HCT116 (cell line): Measurements from ENCODE around the gene CCL8. TPM values are rescaled to one million over a fixed set of nuclear protein-coding genes. Genes with fewer than 3 reads are reported as not detected.

Experiments
- ATAC-seq: fragments of 200-7000 bp; cut with Tn5 transposase; 2 replicates; pipeline ENCODE4 v1.9.1; 2020; ENCODE audit warnings: mild to moderate bottlenecking, moderate library complexity
- BruUV-seq: library from RNA; stranded (reverse); fragments of 400-500 nt; replicated peaks from 2 replicates; lab custom pipeline; 2021; lab: Mats Ljungman, UMichigan
- CTCF ChIA-PET: fragments of 300-600 bp; sonication (Branson Sonifier 250); formaldehyde crosslinking; loops from one replicate; lab custom pipeline; 2021; ENCODE audit warnings: antibody characterized with exemption; lab: Charles Lee
- POLR2A ChIA-PET: fragments of 300-600, 350-600 bp; sonication (Branson Sonifier 250); formaldehyde crosslinking; loops from one replicate; lab custom pipeline; 2021; ENCODE audit warnings: antibody characterized with exemption; lab: Charles Lee
- RAD21 ChIA-PET, 2 experiments: fragments of 300-600 bp; sonication (Branson Sonifier 250); formaldehyde crosslinking; loops; one replicate each; lab custom pipeline; 2023; ENCODE audit warnings: low total read pairs in 2 of 2; ENCODE audit not compliant: uncharacterized antibody in 2 of 2, unreplicated experiment in 2 of 2, low non-redundant PET in 1 of 2; lab: Charles Lee
- DNase-seq: peaks from one replicate; pipeline ENCODE4 v3.0.0-alpha.2; 2010; ENCODE audit warnings: low read depth, low spot score
- H2AFZ ChIP-seq: fragments of 200-600 bp; shearing (Covaris generic), sonication (generic); 2 replicates; pipeline ENCODE4 v1.6.1; 2017; ENCODE audit warnings: low read depth, mixed run types, mixed read lengths, antibody characterized with exemption, low read length; ENCODE audit not compliant: poor library complexity, severe bottlenecking
- H3K27ac ChIP-seq: 2 replicates; pipeline ENCODE4 v1.5.1; 2012; ENCODE audit warnings: low read depth, low read length
- H3K27me3 ChIP-seq: fragments of 200-600 bp; sonication (generic); 2 replicates; pipeline ENCODE4 v1.6.1; 2016; ENCODE audit warnings: mixed run types, low read length, mixed read lengths; ENCODE audit not compliant: insufficient read depth
- H3K36me3 ChIP-seq, 2 experiments: fragments of 200-500 bp in 1 of 2; fragments of 200-600 bp in 1 of 2; sonication (Bioruptor generic) in 1 of 2; sonication (generic) in 1 of 2; 2 replicates each; pipeline versions ENCODE4 v1.5.1 to v1.6.1; 2014 to 2016; ENCODE audit warnings: low read length in 2 of 2, inconsistent platforms in 1 of 2, mixed read lengths in 1 of 2, mixed run types in 1 of 2; ENCODE audit not compliant: insufficient read depth in 2 of 2, control insufficient read depth in 1 of 2
- H3K4me1 ChIP-seq, 2 experiments: fragments of 200-600 bp in 1 of 2; sonication (generic) in 1 of 2; 2 replicates each; pipeline versions ENCODE4 v1.5.1 to v1.6.1; 2012 to 2017; ENCODE audit warnings: low read length in 2 of 2, inconsistent platforms in 1 of 2, mild to moderate bottlenecking in 1 of 2, mixed read lengths in 1 of 2, mixed run types in 1 of 2, moderate library complexity in 1 of 2; ENCODE audit not compliant: insufficient read depth in 2 of 2, control insufficient read depth in 1 of 2
- H3K4me2 ChIP-seq: fragments of 200-600 bp; sonication (generic); 2 replicates; pipeline ENCODE4 v1.6.1; 2017; ENCODE audit warnings: mixed run types, low read length, mixed read lengths
- H3K4me3 ChIP-seq, 2 experiments: fragments of 200-600 bp in 1 of 2; sonication (generic) in 1 of 2; replicated peaks in 1 of 2; 2 replicates each; pipeline ENCODE4 v1.5.1; 2011 to 2016; ENCODE audit warnings: low read length in 2 of 2, control low read depth in 1 of 2, low read depth in 1 of 2, mild to moderate bottlenecking in 1 of 2, mixed read lengths in 1 of 2, mixed run types in 1 of 2
- H3K79me2 ChIP-seq: fragments of 200-600 bp; sonication (generic); 2 replicates; pipeline ENCODE4 v1.6.1; 2017; ENCODE audit warnings: mild to moderate bottlenecking, mixed run types, low read length, moderate library complexity, mixed read lengths; ENCODE audit not compliant: insufficient read depth
- H3K9ac ChIP-seq: fragments of 200-600 bp; sonication (generic); 2 replicates; pipeline ENCODE4 v1.6.1; 2016; ENCODE audit warnings: low read length, mixed read lengths
- H3K9me2 ChIP-seq: fragments of 200-600 bp; sonication (generic), shearing (Covaris generic); 2 replicates; pipeline ENCODE4 v1.6.1; 2017; ENCODE audit warnings: mixed run types, mild to moderate bottlenecking, moderate library complexity; ENCODE audit not compliant: insufficient read depth
- H3K9me3 ChIP-seq, 2 experiments: fragments of 200-500 bp in 1 of 2; fragments of 200-600 bp in 1 of 2; sonication (Bioruptor generic) in 1 of 2; sonication (generic) in 1 of 2; 2 replicates each; pipeline ENCODE4 v1.6.1; 2014 to 2017; ENCODE audit warnings: low read length in 2 of 2, mixed read lengths in 2 of 2, inconsistent platforms in 1 of 2, low read depth in 1 of 2, mild to moderate bottlenecking in 1 of 2, mixed run types in 1 of 2, moderate library complexity in 1 of 2; ENCODE audit not compliant: control insufficient read depth in 1 of 2, insufficient read depth in 1 of 2
- H4K20me1 ChIP-seq: fragments of 200-600 bp; sonication (generic), shearing (Covaris generic); 2 replicates; pipeline ENCODE4 v1.6.1; 2017; ENCODE audit warnings: mixed run types, mild to moderate bottlenecking, moderate library complexity; ENCODE audit not compliant: insufficient read depth
- CBX3 ChIP-seq: IDR thresholded peaks from 2 replicates; pipeline ENCODE4 v1.6.1; 2012; ENCODE audit warnings: low read depth
- CEBPB ChIP-seq: IDR thresholded peaks from 2 replicates; pipeline ENCODE4 v1.6.1; 2012; ENCODE audit warnings: low read depth
- EGR1 ChIP-seq: IDR thresholded peaks from 2 replicates; pipeline ENCODE4 v1.6.1; 2012; ENCODE audit warnings: low read depth
- ELF1 ChIP-seq: IDR thresholded peaks from 2 replicates; pipeline ENCODE4 v1.6.1; 2012; ENCODE audit warnings: low read depth, borderline replicate concordance
- EZH2 ChIP-seq: fragments of 200-600 bp; sonication (generic); IDR thresholded peaks from 2 replicates; pipeline ENCODE4 v1.6.1; 2017; ENCODE audit warnings: antibody characterized with exemption, mixed run types
- EZH2phosphoT487 ChIP-seq: fragments of 200-600 bp; IDR thresholded peaks from 2 replicates; pipeline ENCODE4 v1.6.1; 2018; ENCODE audit warnings: antibody characterized with exemption, borderline replicate concordance
- MAX ChIP-seq: IDR thresholded peaks from 2 replicates; pipeline ENCODE4 v1.6.1; 2012
- POLR2A ChIP-seq: IDR thresholded peaks from 2 replicates; pipeline ENCODE4 v1.7.0; 2011; ENCODE audit warnings: borderline replicate concordance; ENCODE audit not compliant: insufficient read depth, insufficient read length; ENCODE audit errors: extremely low read depth
- POLR2AphosphoS5 ChIP-seq: IDR thresholded peaks from 2 replicates; pipeline ENCODE4 v1.6.1; 2011; ENCODE audit warnings: mild to moderate bottlenecking, low read depth, low read length, moderate library complexity
- RAD21 ChIP-seq: IDR thresholded peaks from 2 replicates; pipeline ENCODE4 v1.6.1; 2012; ENCODE audit warnings: low read depth, mild to moderate bottlenecking
- YY1 ChIP-seq: IDR thresholded peaks from 2 replicates; pipeline ENCODE4 v1.6.1; 2011; ENCODE audit warnings: low read length, low read depth, moderate library complexity, mild to moderate bottlenecking; ENCODE audit not compliant: insufficient replicate concordance; ENCODE audit errors: extremely low read depth
- ZBTB33 ChIP-seq: IDR thresholded peaks from 2 replicates; pipeline ENCODE4 v1.6.1; 2011; ENCODE audit warnings: mild to moderate bottlenecking, low read length, moderate library complexity; ENCODE audit not compliant: insufficient replicate concordance; ENCODE audit errors: extremely low read depth
- intact Hi-C: fragments of 100-400 bp; cut with micrococcal nuclease; formaldehyde crosslinking; loops from 2 replicates; pipeline ENCODE4 v1.10.0; 2022
- total RNA-seq: library from RNA; stranded (reverse); gene quantifications from one replicate; pipeline ENCODE4 v1.2.1, GENCODE V29; 2021; ENCODE audit not compliant: unreplicated experiment
- TF ChIP-seq, protein P1 (sequence below), 3 experiments: fragments of 200-600 bp in 1 of 3; sonication (generic) in 1 of 3; IDR thresholded peaks in 2 of 3; conservative IDR thresholded peaks in 1 of 3; 2 replicates each; pipeline ENCODE4 v1.5.1; 2012 to 2017; ENCODE audit warnings: low read depth in 2 of 3, low read length in 2 of 3, antibody characterized with exemption in 1 of 3, borderline replicate concordance in 1 of 3, control low read depth in 1 of 3, mild to moderate bottlenecking in 1 of 3, mixed read lengths in 1 of 3, mixed run types in 1 of 3, moderate library complexity in 1 of 3; ENCODE audit not compliant: insufficient read depth in 1 of 3
- TF ChIP-seq, protein P2 (sequence below): IDR thresholded peaks from 2 replicates; pipeline ENCODE4 v1.6.1; 2012; ENCODE audit warnings: low read depth

CCL8 gene
- total RNA-seq, 1 experiment from 2014 or later: not detected

DNA sequence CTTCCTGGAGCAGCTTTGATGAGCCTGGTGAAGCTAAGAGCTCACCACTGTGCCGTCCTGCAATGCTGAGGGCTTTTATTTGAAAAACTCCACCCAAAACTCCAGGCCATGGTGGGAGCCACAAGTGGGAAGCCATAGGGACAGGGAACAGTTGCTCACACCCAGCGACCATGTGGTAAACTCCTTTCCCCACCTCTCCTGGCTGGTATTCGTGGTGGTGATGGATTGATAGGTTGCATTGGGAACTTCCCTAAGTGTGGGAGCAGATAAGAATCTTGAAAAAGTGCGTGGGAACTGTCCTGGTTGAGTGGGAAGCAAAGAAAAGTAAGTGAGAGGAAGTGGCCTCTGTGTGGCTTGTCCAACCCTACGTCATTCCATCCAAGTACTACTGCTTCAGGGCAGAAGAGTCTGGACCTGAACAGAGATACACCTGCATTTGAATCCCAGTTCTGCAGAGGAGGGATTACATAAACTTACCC, 44.0 kb downstream of the CCL8 start, which contains the start of gene CCL1:
TSS of gene CCL1 (minus strand) at position 51 of the 479 bp plus-strand sequence. CDS start 72 bp downstream, outside the sequence.
- no TSS peak for BruUV-seq
- Histone ChIP-seq H3K4me3 (no peak within 1 kb of the TSS), H3K9ac (no peak within 1 kb of the TSS), H3K4me2 (no peak within 1 kb of the TSS), H3K27ac (no peak within 1 kb of the TSS), H3K36me3 (no peaks in the 10 kb centered on the region), H3K9me2 (no peaks in the 10 kb centered on the region), H4K20me1 (no peaks in the 10 kb centered on the region), H3K9me3 (no peaks in the 10 kb centered on the region), H3K27me3 (peaks cover 14% of the 10 kb centered on the region; the same call in 1 of the 2 replicates), H3K4me1 (no peaks in the 10 kb centered on the region), H2AFZ (no peak within 1 kb of the TSS), H3K79me2 (no peaks in the 10 kb centered on the region)
- ChIA-PET CTCF (no interaction called here), RAD21 (no interaction called here), POLR2A (no interaction called here)
- no peak for DNase-seq
- no peak for ATAC-seq
- intact Hi-C loops: no loop called here
- TF ChIP-seq POLR2A (no peak), POLR2AphosphoS5 (no peak), MAX (no peak), EZH2phosphoT487 (no peak), CBX3 (no peak), EZH2 (no peak), ELF1 (no peak), EGR1 (no peak), RAD21 (no peak), YY1 (no peak), ZBTB33 (no peak), CEBPB (no peak)
- TF ChIP-seq, protein P1, sequence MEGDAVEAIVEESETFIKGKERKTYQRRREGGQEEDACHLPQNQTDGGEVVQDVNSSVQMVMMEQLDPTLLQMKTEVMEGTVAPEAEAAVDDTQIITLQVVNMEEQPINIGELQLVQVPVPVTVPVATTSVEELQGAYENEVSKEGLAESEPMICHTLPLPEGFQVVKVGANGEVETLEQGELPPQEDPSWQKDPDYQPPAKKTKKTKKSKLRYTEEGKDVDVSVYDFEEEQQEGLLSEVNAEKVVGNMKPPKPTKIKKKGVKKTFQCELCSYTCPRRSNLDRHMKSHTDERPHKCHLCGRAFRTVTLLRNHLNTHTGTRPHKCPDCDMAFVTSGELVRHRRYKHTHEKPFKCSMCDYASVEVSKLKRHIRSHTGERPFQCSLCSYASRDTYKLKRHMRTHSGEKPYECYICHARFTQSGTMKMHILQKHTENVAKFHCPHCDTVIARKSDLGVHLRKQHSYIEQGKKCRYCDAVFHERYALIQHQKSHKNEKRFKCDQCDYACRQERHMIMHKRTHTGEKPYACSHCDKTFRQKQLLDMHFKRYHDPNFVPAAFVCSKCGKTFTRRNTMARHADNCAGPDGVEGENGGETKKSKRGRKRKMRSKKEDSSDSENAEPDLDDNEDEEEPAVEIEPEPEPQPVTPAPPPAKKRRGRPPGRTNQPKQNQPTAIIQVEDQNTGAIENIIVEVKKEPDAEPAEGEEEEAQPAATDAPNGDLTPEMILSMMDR (IDR thresholded peaks at IDR 0.05 in 2 of 3, conservative IDR thresholded peaks at IDR 0.05 in 1 of 3; ENCODE audit: borderline replicate concordance in 1 of 3, insufficient read depth in 1 of 3, low read depth in 2 of 3, low read length in 2 of 3): no peak
- TF ChIP-seq, protein P2, sequence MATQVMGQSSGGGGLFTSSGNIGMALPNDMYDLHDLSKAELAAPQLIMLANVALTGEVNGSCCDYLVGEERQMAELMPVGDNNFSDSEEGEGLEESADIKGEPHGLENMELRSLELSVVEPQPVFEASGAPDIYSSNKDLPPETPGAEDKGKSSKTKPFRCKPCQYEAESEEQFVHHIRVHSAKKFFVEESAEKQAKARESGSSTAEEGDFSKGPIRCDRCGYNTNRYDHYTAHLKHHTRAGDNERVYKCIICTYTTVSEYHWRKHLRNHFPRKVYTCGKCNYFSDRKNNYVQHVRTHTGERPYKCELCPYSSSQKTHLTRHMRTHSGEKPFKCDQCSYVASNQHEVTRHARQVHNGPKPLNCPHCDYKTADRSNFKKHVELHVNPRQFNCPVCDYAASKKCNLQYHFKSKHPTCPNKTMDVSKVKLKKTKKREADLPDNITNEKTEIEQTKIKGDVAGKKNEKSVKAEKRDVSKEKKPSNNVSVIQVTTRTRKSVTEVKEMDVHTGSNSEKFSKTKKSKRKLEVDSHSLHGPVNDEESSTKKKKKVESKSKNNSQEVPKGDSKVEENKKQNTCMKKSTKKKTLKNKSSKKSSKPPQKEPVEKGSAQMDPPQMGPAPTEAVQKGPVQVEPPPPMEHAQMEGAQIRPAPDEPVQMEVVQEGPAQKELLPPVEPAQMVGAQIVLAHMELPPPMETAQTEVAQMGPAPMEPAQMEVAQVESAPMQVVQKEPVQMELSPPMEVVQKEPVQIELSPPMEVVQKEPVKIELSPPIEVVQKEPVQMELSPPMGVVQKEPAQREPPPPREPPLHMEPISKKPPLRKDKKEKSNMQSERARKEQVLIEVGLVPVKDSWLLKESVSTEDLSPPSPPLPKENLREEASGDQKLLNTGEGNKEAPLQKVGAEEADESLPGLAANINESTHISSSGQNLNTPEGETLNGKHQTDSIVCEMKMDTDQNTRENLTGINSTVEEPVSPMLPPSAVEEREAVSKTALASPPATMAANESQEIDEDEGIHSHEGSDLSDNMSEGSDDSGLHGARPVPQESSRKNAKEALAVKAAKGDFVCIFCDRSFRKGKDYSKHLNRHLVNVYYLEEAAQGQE: no peak
- TF ChIP-seq, all 23 proteins: peak for 0
